ENCODE data around the gene SLC5A7.
A peak's percentile ranks its signal among the peaks of the same experiment; 100 is the strongest.

Gene SLC5A7

DNA sequence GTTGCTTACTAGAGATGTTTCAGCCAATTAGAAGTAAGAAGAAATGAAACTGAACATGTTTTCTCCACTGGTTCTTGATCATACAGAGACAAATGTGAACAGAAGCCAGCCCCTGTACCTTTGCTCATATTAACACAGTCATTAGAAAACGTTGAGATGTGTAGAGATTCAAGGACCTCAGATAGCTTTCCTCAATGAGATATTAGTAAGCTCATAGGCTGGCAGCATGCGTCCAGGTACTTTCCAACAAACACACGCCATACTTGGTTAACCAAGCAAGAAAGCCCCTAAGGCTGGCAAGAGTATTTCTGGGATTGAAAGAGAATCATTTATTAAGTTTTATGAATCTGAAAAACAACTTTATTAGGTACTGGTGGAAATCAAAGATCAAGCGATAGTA lies 37.5 kb downstream of the SLC5A7 start:
- Histone ChIP-seq H3K18ac (ENCODE audit: low read length) (no peak overlapping the region), H3K4me2 (ENCODE audit: low read length) (no peak overlapping the region), H4K12ac (ENCODE audit: low read depth, low read length) (no peak overlapping the region), H3K36me3 (ENCODE audit: control insufficient read depth in 1 of 2, insufficient read depth in 2 of 2, low read length in 2 of 2) (no peaks in the 10 kb centered on the region), H3K9ac (ENCODE audit: low read length) (no peak overlapping the region), H2BK5ac (ENCODE audit: low read depth, low read length, poor library complexity) (no peak overlapping the region), H3K9me3 (ENCODE audit: insufficient read depth, low read depth, low read length) (no peaks in the 10 kb centered on the region), H3K14ac (ENCODE audit: low read length) (no peak overlapping the region), H3K79me1 (ENCODE audit: low read length) (no peaks in the 10 kb centered on the region), H4K91ac (ENCODE audit: low read depth, low read length) (no peak overlapping the region), H2BK12ac (ENCODE audit: low read length) (no peak overlapping the region), H3K23ac (ENCODE audit: low read length) (no peak overlapping the region), H3K27ac (ENCODE audit: low read depth, low read length) (no peak overlapping the region), H2BK120ac (ENCODE audit: insufficient read depth, low read length, poor library complexity) (no peak overlapping the region), H3K4me1 (ENCODE audit: control insufficient read depth in 1 of 2, insufficient read depth in 2 of 2, low read length in 2 of 2) (no peaks in the 10 kb centered on the region), H2AFZ (ENCODE audit: insufficient read depth, low read length, poor library complexity) (no peak overlapping the region), H2AK5ac (ENCODE audit: low read length) (no peak overlapping the region), H3K4ac (ENCODE audit: low read depth, low read length) (no peak overlapping the region), H3K79me2 (ENCODE audit: control insufficient read depth, insufficient read depth, low read length, poor library complexity) (no peaks in the 10 kb centered on the region), H3K27me3 (ENCODE audit: insufficient read depth, low read length) (no peaks in the 10 kb centered on the region), H4K8ac (ENCODE audit: low read depth, low read length) (no peak overlapping the region), H3K4me3 (ENCODE audit: low read depth, low read length) (no peak overlapping the region)
- DNase-seq: no peak
- no CpG with 5 or more reads among the region's 4 CpGs for whole genome bisulfite sequencing (ENCODE audit: extremely low coverage, insufficient coverage, insufficient read length)

DNA sequence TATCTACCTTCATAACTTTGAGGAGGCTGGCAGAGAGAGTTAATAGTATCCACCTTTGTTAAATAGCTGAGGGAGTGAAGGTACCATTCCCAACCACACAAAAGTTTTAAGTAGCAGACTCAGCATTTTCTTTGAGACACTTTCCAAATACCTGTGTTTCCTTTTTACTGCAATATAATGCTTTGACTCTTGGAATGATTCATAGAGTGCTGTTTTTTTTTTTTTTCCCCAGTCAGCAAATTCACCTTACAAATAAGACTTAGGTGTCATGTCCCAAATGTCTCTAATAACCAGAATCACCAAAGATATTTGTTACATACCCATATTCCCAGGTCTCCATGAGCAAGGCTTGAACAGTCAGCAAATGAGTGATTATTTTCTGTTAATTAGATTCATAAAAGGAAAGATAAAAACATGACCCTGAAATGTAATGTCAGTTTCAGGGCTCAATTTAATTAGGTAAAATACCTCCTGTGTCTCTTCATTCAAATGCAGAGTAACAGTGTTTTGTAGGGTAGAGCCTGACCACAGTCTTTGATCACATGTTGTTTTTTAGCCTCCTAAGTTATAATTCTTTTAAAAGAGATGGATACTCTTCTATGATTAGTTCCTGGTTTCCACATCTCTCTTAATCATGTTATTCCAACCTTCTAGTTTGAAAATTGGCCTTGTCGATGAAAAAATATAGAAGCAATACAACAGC lies 39.9 kb downstream of the SLC5A7 start:
- Histone ChIP-seq H3K9ac (ENCODE audit: low read length) (no peak overlapping the region), H3K23ac (ENCODE audit: low read length) (no peak overlapping the region), H3K27ac (ENCODE audit: low read depth, low read length) (no peak overlapping the region), H3K27me3 (ENCODE audit: insufficient read depth, low read length) (no peaks in the 10 kb centered on the region), H3K4me1 (ENCODE audit: control insufficient read depth in 1 of 2, insufficient read depth in 2 of 2, low read length in 2 of 2) (no peaks in the 10 kb centered on the region), H3K36me3 (ENCODE audit: control insufficient read depth in 1 of 2, insufficient read depth in 2 of 2, low read length in 2 of 2) (no peaks in the 10 kb centered on the region), H2BK5ac (ENCODE audit: low read depth, low read length, poor library complexity) (no peak overlapping the region), H3K4me2 (ENCODE audit: low read length) (no peak overlapping the region), H3K4me3 (ENCODE audit: low read depth, low read length) (no peak overlapping the region), H3K9me3 (ENCODE audit: insufficient read depth, low read depth, low read length) (peaks cover 1% of the 10 kb centered on the region), H4K91ac (ENCODE audit: low read depth, low read length) (no peak overlapping the region), H2BK12ac (ENCODE audit: low read length) (no peak overlapping the region), H3K14ac (ENCODE audit: low read length) (no peak overlapping the region), H4K8ac (ENCODE audit: low read depth, low read length) (no peak overlapping the region), H3K18ac (ENCODE audit: low read length) (no peak overlapping the region), H2BK120ac (ENCODE audit: insufficient read depth, low read length, poor library complexity) (no peak overlapping the region), H4K12ac (ENCODE audit: low read depth, low read length) (no peak overlapping the region), H3K79me2 (ENCODE audit: control insufficient read depth, insufficient read depth, low read length, poor library complexity) (no peaks in the 10 kb centered on the region), H2AFZ (ENCODE audit: insufficient read depth, low read length, poor library complexity) (no peak overlapping the region), H2AK5ac (ENCODE audit: low read length) (no peak overlapping the region), H3K79me1 (ENCODE audit: low read length) (no peaks in the 10 kb centered on the region), H3K4ac (ENCODE audit: low read depth, low read length) (no peak overlapping the region)
- whole genome bisulfite sequencing (ENCODE audit: extremely low coverage, insufficient coverage, insufficient read length): no CpG with 5 or more reads among the region's 1 CpG
- DNase-seq: no peak

DNA sequence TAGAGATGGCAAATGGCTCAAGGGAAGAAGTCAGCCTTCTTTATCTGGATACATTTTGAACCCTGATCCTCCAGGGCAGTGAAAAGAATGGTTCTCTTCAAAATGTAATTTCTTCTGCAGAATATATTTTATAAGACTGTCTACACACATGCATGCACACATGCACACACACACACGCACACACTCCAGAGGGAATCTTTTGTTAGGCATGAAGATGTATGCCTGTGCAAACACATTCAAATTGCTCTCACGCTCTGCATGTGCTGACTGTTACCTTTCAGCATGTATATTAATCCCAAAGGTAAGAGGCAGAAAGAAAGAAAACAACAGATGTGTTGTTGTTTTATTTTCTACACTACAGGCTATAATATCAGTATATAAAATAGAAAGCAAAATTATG lies 43.2 kb downstream of the SLC5A7 start:
- no peak overlapping the region for H2AFZ ChIP-seq (ENCODE audit: insufficient read depth, low read length, poor library complexity)
- no peak for DNase-seq

DNA sequence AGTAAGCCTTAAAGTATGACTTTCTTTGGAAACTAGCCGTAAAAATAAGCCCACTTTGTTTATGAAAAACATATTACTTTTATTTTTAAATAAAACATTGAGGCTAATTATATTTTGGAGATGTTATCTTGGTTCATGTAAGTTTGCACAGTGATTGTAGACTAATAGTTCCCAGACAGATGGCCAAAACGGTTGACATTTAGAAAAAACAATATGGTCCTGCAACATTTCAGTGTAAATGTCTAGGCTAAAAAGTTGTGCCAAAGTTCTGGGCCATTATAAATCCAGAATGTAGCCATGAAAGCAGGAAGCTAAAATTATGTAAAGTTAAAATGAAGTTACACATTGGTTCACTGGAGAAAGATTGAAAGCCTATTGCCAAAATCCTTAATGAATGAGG lies 43.6 kb downstream of the SLC5A7 start:
- Histone ChIP-seq H2BK12ac (ENCODE audit: low read length) (no peak overlapping the region), H3K23ac (ENCODE audit: low read length) (no peak overlapping the region), H2BK120ac (ENCODE audit: insufficient read depth, low read length, poor library complexity) (no peak overlapping the region), H4K8ac (ENCODE audit: low read depth, low read length) (no peak overlapping the region), H3K18ac (ENCODE audit: low read length) (no peak overlapping the region), H3K79me2 (ENCODE audit: control insufficient read depth, insufficient read depth, low read length, poor library complexity) (no peaks in the 10 kb centered on the region), H3K4me1 (ENCODE audit: control insufficient read depth in 1 of 2, insufficient read depth in 2 of 2, low read length in 2 of 2) (no peaks in the 10 kb centered on the region), H3K4me2 (ENCODE audit: low read length) (no peak overlapping the region), H4K91ac (ENCODE audit: low read depth, low read length) (no peak overlapping the region), H2AFZ (ENCODE audit: insufficient read depth, low read length, poor library complexity) (no peak overlapping the region), H3K27ac (ENCODE audit: low read depth, low read length) (no peak overlapping the region), H3K9ac (ENCODE audit: low read length) (no peak overlapping the region), H3K79me1 (ENCODE audit: low read length) (no peaks in the 10 kb centered on the region), H3K27me3 (ENCODE audit: insufficient read depth, low read length) (no peaks in the 10 kb centered on the region), H2AK5ac (ENCODE audit: low read length) (no peak overlapping the region), H3K36me3 (ENCODE audit: control insufficient read depth in 1 of 2, insufficient read depth in 2 of 2, low read length in 2 of 2) (no peaks in the 10 kb centered on the region), H2BK5ac (ENCODE audit: low read depth, low read length, poor library complexity) (no peak overlapping the region), H3K4ac (ENCODE audit: low read depth, low read length) (no peak overlapping the region), H4K12ac (ENCODE audit: low read depth, low read length) (no peak overlapping the region), H3K4me3 (ENCODE audit: low read depth, low read length) (no peak overlapping the region), H3K9me3 (ENCODE audit: insufficient read depth, low read depth, low read length) (peaks cover 10% of the 10 kb centered on the region), H3K14ac (ENCODE audit: low read length) (no peak overlapping the region)
- no peak for DNase-seq
- no CpG with 5 or more reads among the region's 2 CpGs for WGBS (ENCODE audit: extremely low coverage, insufficient coverage, insufficient read length)

More for the DNA sequence above, 43.2 kb downstream of the SLC5A7 start:
- no peak overlapping the region for H4K12ac ChIP-seq (ENCODE audit: low read depth, low read length)
- H3K23ac ChIP-seq (ENCODE audit: low read length): no peak overlapping the region
- no peaks in the 10 kb centered on the region for H3K79me1 ChIP-seq (ENCODE audit: low read length)
- no peak overlapping the region for H4K8ac ChIP-seq (ENCODE audit: low read depth, low read length)
- no CpG with 5 or more reads among the region's 2 CpGs for WGBS (ENCODE audit: extremely low coverage, insufficient coverage, insufficient read length)
- H2AK5ac ChIP-seq (ENCODE audit: low read length): no peak overlapping the region
- H3K9me3 ChIP-seq (ENCODE audit: insufficient read depth, low read depth, low read length): peaks cover 10% of the 10 kb centered on the region
- no peak overlapping the region for H4K91ac ChIP-seq (ENCODE audit: low read depth, low read length)
- H2BK5ac ChIP-seq (ENCODE audit: low read depth, low read length, poor library complexity): no peak overlapping the region
- peak overlapping the region; percentile 33 for H2BK120ac ChIP-seq (ENCODE audit: insufficient read depth, low read length, poor library complexity)
- H3K4me3 ChIP-seq (ENCODE audit: low read depth, low read length): no peak overlapping the region
- no peaks in the 10 kb centered on the region for H3K27me3 ChIP-seq (ENCODE audit: insufficient read depth, low read length)
- H3K36me3 ChIP-seq (ENCODE audit: control insufficient read depth in 1 of 2, insufficient read depth in 2 of 2, low read length in 2 of 2): no peaks in the 10 kb centered on the region
- H3K79me2 ChIP-seq (ENCODE audit: control insufficient read depth, insufficient read depth, low read length, poor library complexity): no peaks in the 10 kb centered on the region
- no peak overlapping the region for H3K18ac ChIP-seq (ENCODE audit: low read length)
- H3K9ac ChIP-seq (ENCODE audit: low read length): no peak overlapping the region
- no peak overlapping the region for H3K4ac ChIP-seq (ENCODE audit: low read depth, low read length)
- no peak overlapping the region for H2BK12ac ChIP-seq (ENCODE audit: low read length)
- H3K4me2 ChIP-seq (ENCODE audit: low read length): no peak overlapping the region
- no peak overlapping the region for H3K14ac ChIP-seq (ENCODE audit: low read length)
- H3K27ac ChIP-seq (ENCODE audit: low read depth, low read length): no peak overlapping the region
- no peaks in the 10 kb centered on the region for H3K4me1 ChIP-seq (ENCODE audit: control insufficient read depth in 1 of 2, insufficient read depth in 2 of 2, low read length in 2 of 2)
